Measurements from ENCODE around the gene SPO11.

The SPO11 gene

DNA sequence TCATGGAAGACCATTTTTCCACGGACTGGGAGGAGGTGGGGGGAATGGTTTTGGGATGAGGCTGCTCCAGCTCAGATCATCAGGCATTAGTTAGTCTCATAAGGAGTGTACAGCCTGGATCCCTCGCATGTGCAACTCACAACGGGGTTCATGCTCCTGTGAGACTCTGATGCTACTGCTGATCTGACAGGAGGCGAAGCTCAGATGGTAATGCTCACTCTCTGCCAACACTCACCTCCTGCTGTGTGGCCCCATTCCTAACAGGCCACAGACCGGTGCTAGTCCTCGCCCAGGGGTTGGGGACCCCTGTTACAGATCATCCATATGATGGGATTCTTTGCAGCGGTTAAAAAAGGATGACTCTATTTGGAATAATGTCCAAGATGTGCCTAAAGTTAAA lies 35.6 kb upstream of the SPO11 start:
- Mint-ChIP-seq H3K36me3 (no peaks in the 10 kb centered on the region), H3K27me3 (peaks cover 42% of the 10 kb centered on the region), H3K9me3 (no peaks in the 10 kb centered on the region), H3K27ac (no peak overlapping the region), H3K4me1 (no peaks in the 10 kb centered on the region), H3K4me3 (no peak overlapping the region)
- CTCF ChIA-PET = no interaction called here
- no peak for DNase-seq

GRCh38 chr20:57294550-57294949 lies 35.1 kb upstream of the SPO11 start:
- H3K27ac Mint-ChIP-seq = no peak overlapping the region
- H3K4me1 Mint-ChIP-seq = no peaks in the 10 kb centered on the region
- H3K4me3 Mint-ChIP-seq = no peak overlapping the region
- no peak for DNase-seq
- peaks cover 39% of the 10 kb centered on the region for H3K27me3 Mint-ChIP-seq
- CTCF ChIA-PET = no interaction called here
- no peaks in the 10 kb centered on the region for H3K36me3 Mint-ChIP-seq
- no peaks in the 10 kb centered on the region for H3K9me3 Mint-ChIP-seq

- H3K36me3 Mint-ChIP-seq = no peaks in the 10 kb centered on the region
- H3K4me1 Mint-ChIP-seq = no peaks in the 10 kb centered on the region
These were observed 31.1 kb upstream of the SPO11 start for GRCh38 chr20:57298457-57298856.

GRCh38 chr20:57301026-57301425 lies 28.6 kb upstream of the SPO11 start:
- peaks cover 15% of the 10 kb centered on the region for H3K27me3 Mint-ChIP-seq

More at GRCh38 chr20:57298457-57298856, 31.1 kb upstream of the SPO11 start:
- CTCF ChIA-PET = no interaction called here
- peaks cover 16% of the 10 kb centered on the region for H3K27me3 Mint-ChIP-seq
- H3K4me3 Mint-ChIP-seq = no peak overlapping the region
- H3K27ac Mint-ChIP-seq = no peak overlapping the region
- H3K9me3 Mint-ChIP-seq = no peaks in the 10 kb centered on the region
- DNase-seq = no peak

DNA sequence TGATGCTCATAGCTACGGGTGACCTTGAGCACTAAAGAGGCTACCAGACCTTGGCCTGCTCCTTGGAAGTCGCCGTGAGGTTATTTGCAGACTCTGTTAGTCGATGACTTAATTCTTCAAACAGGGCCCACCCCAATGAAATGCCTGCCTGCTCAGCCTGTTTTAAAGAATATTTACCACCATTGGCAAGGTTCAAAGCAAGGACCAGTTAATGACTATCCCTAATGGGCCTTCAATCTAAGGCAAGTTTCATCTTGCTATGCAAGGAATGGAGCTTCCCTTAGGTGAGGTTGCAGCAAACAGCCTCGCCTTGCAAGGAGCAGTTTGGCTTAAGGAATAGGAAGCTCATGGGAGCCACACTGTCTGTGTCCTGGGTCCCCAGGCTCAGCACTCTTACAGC lies 22.9 kb upstream of the SPO11 start:
- DNase-seq = no peak
- H3K9me3 Mint-ChIP-seq = no peaks in the 10 kb centered on the region
- H3K27ac Mint-ChIP-seq = no peak overlapping the region

More at GRCh38 chr20:57301026-57301425, 28.6 kb upstream of the SPO11 start:
- H3K27ac Mint-ChIP-seq = no peak overlapping the region
- DNase-seq = no peak
- no peaks in the 10 kb centered on the region for H3K9me3 Mint-ChIP-seq
- CTCF ChIA-PET = interaction anchor here (1.5 kb wide), 1 partner anchor 45 kb away, joined by 3 read pairs; no protein-coding TSS in a partner anchor
- no peaks in the 10 kb centered on the region for H3K4me1 Mint-ChIP-seq
- no peaks in the 10 kb centered on the region for H3K36me3 Mint-ChIP-seq
- no peak overlapping the region for H3K4me3 Mint-ChIP-seq

GRCh38 chr20:57308451-57309271 lies 20.9 kb upstream of the SPO11 start:
- H3K9me3 Mint-ChIP-seq = no peaks in the 10 kb centered on the region
- CTCF ChIA-PET = no interaction called here
- no peaks in the 10 kb centered on the region for H3K36me3 Mint-ChIP-seq
- H3K27me3 Mint-ChIP-seq = peaks cover 11% of the 10 kb centered on the region
- DNase-seq = no peak
- no peak overlapping the region for H3K27ac Mint-ChIP-seq
- H3K4me1 Mint-ChIP-seq = no peaks in the 10 kb centered on the region
- H3K4me3 Mint-ChIP-seq = no peak overlapping the region

More for the DNA sequence above, 22.9 kb upstream of the SPO11 start:
- Mint-ChIP-seq H3K4me1 (no peaks in the 10 kb centered on the region), H3K4me3 (no peak overlapping the region), H3K27me3 (peaks cover 11% of the 10 kb centered on the region), H3K36me3 (no peaks in the 10 kb centered on the region)
- CTCF ChIA-PET = no interaction called here

DNA sequence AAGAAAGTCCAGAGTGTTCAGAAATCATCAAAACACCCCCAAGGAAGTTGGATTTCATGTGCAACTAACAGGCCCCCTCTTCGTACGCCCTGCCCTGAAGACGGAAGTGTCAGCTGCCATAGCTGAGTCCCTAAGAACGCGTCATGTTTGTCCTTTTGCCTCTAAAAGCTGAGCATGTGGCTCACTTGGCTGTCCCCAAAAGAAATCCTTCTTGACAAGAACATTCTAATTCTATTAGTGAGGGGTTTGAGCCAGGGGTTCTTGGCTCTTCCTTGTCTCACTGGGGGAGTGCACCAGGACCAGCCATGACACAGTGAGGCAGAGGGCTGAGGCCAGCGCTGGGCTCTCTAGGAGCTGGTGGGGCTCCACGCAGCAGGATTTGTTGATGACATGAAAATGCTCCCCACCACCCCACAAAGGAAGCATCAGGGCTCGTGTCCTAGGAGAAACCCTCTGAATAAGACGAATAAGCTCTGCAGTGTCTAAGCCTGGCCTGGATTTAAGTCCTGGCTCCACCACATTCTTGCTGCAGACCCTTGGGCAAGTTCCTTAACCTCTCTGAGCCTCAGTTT lies 20.0 kb upstream of the SPO11 start:
- Mint-ChIP-seq H3K27me3 (peaks cover 14% of the 10 kb centered on the region), H3K27ac (no peak overlapping the region), H3K4me1 (no peaks in the 10 kb centered on the region), H3K9me3 (no peaks in the 10 kb centered on the region), H3K36me3 (no peaks in the 10 kb centered on the region), H3K4me3 (no peak overlapping the region)
- CTCF ChIA-PET = no interaction called here
- DNase-seq = no peak

- no peaks in the 10 kb centered on the region for H3K9me3 Mint-ChIP-seq
These were observed 18.6 kb upstream of the SPO11 start for GRCh38 chr20:57310821-57311514.

DNA sequence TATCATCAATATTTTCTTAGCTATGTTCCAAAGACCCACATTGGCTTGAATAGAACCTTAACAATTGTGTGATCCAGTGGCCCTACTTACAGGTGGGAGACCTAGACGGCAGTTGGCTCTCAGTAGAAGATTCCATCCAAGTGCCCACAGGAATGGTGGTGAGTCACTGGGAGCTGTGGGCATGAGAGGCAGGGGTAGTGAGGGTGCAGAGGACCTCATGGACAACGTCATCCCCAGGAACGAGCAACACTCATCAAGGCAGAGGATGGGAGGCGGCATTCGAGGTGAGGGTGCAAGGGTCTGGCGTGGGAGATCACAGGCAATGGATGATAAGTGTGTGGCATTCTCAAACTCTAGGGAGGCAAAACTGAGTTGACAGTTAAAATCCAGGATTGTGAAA lies 17.5 kb upstream of the SPO11 start:
- H3K36me3 Mint-ChIP-seq = no peaks in the 10 kb centered on the region
- no peak overlapping the region for H3K27ac Mint-ChIP-seq
- H3K4me1 Mint-ChIP-seq = no peaks in the 10 kb centered on the region
- H3K9me3 Mint-ChIP-seq = no peaks in the 10 kb centered on the region
- H3K4me3 Mint-ChIP-seq = no peak overlapping the region
- peaks cover 12% of the 10 kb centered on the region for H3K27me3 Mint-ChIP-seq
- CTCF ChIA-PET = no interaction called here
- DNase-seq = no peak

More at GRCh38 chr20:57310821-57311514, 18.6 kb upstream of the SPO11 start:
- no peak for DNase-seq
- H3K4me1 Mint-ChIP-seq = no peaks in the 10 kb centered on the region
- no peak overlapping the region for H3K4me3 Mint-ChIP-seq
- CTCF ChIA-PET = no interaction called here
- no peaks in the 10 kb centered on the region for H3K36me3 Mint-ChIP-seq
- no peak overlapping the region for H3K27ac Mint-ChIP-seq
- peaks cover 10% of the 10 kb centered on the region for H3K27me3 Mint-ChIP-seq

DNA sequence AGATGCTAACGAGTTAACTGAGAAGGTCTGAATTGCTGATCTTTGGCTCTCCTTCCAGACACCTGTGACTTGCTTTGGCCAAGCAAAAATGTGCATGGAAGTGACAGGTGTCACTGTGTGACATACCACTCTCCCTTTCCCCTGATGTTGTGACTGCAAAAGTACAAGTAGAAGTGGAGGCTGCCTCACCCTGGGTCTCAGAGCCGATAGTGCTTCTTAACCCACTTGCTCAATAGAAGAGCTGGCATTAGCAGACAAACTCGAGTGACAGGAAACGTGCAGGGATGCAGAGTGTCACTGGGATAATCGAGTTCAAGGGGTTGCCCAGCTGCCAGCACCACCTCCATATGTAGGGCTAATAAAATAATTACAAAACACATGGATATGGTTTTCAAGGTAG lies 16.4 kb upstream of the SPO11 start:
- Mint-ChIP-seq H3K27me3 (peaks cover 17% of the 10 kb centered on the region), H3K27ac (no peak overlapping the region), H3K4me1 (no peaks in the 10 kb centered on the region), H3K4me3 (no peak overlapping the region), H3K36me3 (no peaks in the 10 kb centered on the region), H3K9me3 (no peaks in the 10 kb centered on the region)
- CTCF ChIA-PET = no interaction called here
- no peak for DNase-seq

DNA sequence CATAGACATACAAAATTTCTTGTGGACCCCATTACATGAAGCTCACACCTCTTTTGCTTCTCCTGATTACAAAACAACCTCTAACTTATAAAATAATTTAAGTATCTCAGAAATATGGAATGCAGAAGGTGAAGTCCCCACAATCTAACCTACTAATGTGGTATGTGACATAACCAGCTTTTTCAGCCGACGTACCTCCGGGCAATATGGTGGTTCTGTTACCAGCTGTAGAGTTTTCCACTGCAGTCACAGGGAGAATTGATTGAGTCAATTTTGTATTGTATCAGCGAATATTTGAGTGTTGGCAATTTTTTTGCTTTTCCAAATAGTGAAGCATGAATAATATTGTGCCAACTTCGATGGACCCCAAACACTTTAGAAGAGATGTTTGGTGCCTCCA lies 15.7 kb upstream of the SPO11 start:
- no peak for DNase-seq
- Mint-ChIP-seq H3K4me3 (no peak overlapping the region), H3K36me3 (no peaks in the 10 kb centered on the region), H3K9me3 (no peaks in the 10 kb centered on the region), H3K4me1 (no peaks in the 10 kb centered on the region), H3K27ac (no peak overlapping the region), H3K27me3 (peaks cover 18% of the 10 kb centered on the region)
- CTCF ChIA-PET = no interaction called here

DNA sequence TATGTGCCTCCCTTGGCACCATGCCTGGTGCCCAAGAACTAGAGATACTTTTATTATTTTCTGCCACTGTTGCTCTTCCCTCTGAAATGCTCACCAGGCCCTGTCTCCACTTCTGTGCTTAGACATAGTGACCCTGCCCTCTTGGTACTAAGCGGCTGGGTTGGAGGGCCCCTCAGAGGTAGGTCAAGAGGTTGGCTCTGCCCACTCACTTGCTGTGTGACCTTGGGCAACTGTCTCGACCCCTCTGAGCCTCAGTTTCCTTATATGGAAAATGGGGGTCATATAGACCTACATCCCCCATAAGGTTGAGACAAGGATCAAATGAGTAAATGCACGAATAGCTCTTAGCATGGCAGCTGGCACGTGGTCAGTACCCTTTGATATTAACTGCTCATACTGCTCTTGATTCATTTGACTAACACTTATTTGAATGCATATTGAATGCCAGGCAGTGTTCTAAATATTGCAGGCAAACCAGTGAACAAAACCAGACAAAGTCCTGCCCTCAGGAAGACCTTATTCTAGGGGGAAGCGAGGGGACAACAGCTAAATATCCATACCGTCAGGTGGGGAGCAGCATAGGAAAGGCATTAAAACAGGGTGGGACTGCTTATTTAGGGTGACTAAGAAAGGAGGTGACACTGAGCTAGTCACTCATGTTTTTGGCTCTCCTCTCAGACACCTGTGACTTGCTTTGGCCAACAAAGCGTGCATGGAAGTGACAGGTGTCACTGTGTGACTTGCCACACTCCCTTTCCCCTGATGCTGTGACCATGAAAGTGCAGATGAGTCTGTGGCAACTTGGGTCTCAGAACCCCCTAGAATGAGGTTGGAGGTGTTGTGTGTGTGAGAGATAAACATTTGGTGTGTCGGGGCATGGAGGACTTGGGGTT lies 14.3 kb upstream of the SPO11 start:
- Mint-ChIP-seq H3K4me1 (no peaks in the 10 kb centered on the region), H3K27me3 (peaks cover 12% of the 10 kb centered on the region), H3K4me3 (no peak overlapping the region), H3K9me3 (no peaks in the 10 kb centered on the region), H3K36me3 (no peaks in the 10 kb centered on the region), H3K27ac (no peak overlapping the region)
- CTCF ChIA-PET = no interaction called here
- DNase-seq = no peak

DNA sequence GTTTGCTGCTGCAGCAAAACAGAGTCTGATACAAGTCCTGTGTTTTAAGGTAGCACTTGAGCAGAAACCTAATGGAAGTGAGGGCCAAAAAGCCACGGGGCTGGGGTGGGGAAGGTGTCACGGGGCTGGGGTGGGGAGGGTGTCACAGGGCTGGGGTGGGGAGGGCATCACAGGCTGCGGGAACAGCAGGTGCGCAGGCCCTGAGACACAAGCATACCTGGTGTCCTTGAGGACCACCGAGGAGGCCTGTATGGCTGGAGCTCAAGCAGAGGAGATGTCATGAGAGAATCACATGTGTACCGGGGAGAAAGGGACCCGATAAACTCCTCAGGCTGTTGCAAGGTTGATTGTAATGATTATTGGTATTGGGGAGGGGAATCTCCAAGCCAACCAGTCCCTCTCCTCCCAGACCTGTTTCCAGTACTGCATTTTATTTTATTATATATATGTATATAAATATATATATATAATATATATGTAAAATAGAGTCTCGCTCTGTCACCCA lies 13.6 kb upstream of the SPO11 start:
- Mint-ChIP-seq H3K4me3 (no peak overlapping the region), H3K36me3 (no peaks in the 10 kb centered on the region), H3K9me3 (no peaks in the 10 kb centered on the region), H3K27ac (no peak overlapping the region), H3K27me3 (peaks cover 12% of the 10 kb centered on the region), H3K4me1 (no peaks in the 10 kb centered on the region)
- no peak for DNase-seq
- CTCF ChIA-PET = no interaction called here

DNA sequence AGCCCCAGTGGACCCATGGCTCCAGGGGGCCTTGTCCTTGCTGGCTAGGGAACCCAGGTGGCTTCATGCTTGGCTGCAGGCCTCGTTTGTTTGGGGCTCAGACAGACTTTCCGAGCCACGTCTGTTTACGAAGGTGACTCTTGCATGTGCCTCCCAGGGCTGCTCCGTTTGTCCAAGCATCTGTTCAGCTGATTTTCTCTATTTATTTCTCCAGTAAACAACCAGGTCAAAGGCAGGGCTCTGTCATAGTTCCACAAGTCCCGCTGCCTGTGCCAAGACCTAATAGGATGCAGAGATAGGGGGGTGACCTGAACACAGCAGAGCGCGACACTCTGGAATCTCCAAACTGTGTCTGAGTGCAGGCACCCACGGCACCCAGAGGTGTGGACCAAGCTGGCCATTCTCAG lies 12.8 kb upstream of the SPO11 start:
- H3K27ac Mint-ChIP-seq = no peak overlapping the region
- no peak for DNase-seq
- peaks cover 19% of the 10 kb centered on the region for H3K27me3 Mint-ChIP-seq
- H3K4me1 Mint-ChIP-seq = no peaks in the 10 kb centered on the region
- CTCF ChIA-PET = no interaction called here
- no peaks in the 10 kb centered on the region for H3K9me3 Mint-ChIP-seq
- H3K36me3 Mint-ChIP-seq = no peaks in the 10 kb centered on the region
- no peak overlapping the region for H3K4me3 Mint-ChIP-seq

Measured in activated naive CD4-positive, alpha-beta T cell treated with anti-CD3 and anti-CD28 coated beads, Interleukin-2, amount 10 ng/mL, durations not matched to agents 7 days and 5 days (primary cell).